AG04450 (cell line): ENCODE measurements around the gene NSD1. TPM values are rescaled to one million over a fixed set of nuclear protein-coding genes. Genes with fewer than 3 reads are reported as not detected.

Experiments
- CTCF ChIA-PET: fragments of 300-600, 350-600 bp; formaldehyde crosslinking; extraction: SDS; loops from one replicate; lab custom pipeline; 2022; ENCODE audit warnings: antibody characterized with exemption, inconsistent platforms; lab: Charles Lee
- POLR2A ChIA-PET: fragments of 350-600 bp; formaldehyde crosslinking; extraction: SDS; loops from one replicate; lab custom pipeline; 2021; ENCODE audit warnings: antibody characterized with exemption, inconsistent platforms; lab: Yijun Ruan, JAX
- DNase-seq: peaks from one replicate; pipeline ENCODE4 v3.0.0-alpha.2; 2011; ENCODE audit warnings: low read depth, low spot score
- H3K27ac ChIP-seq: one replicate; pipeline ENCODE4 v1.5.1; 2012; ENCODE audit warnings: low read depth, low read length, control low read depth
- H3K27me3 ChIP-seq: one replicate; pipeline ENCODE4 v1.6.0; 2012; ENCODE audit warnings: low read length; ENCODE audit not compliant: control insufficient read depth, insufficient read depth
- H3K4me3 ChIP-seq: 2 replicates; pipeline ENCODE4 v1.5.1; 2011; ENCODE audit warnings: mild to moderate bottlenecking, low read depth, low read length, control low read depth
- H3K9me3 ChIP-seq: 2 replicates; pipeline ENCODE4 v1.5.1; 2012; ENCODE audit warnings: low read length; ENCODE audit not compliant: control insufficient read depth, insufficient read depth
- CTCF ChIP-seq: IDR thresholded peaks from 2 replicates; pipeline ENCODE4 v1.5.1; 2011; ENCODE audit warnings: low read depth, low read length, control low read depth, inconsistent platforms
- polyA plus RNA-seq: library from polyadenylated mRNA; depleted of rRNA; stranded (reverse); fragments of >200 nt; gene quantifications from 2 replicates; pipeline ENCODE4 v1.2.3, GENCODE V29; 2011

The NSD1 gene
- polyA plus RNA-seq, 1 experiment = 33.4 TPM

GRCh38 chr5:177269976-177270375 lies 136.4 kb downstream of the NSD1 start:
- TF ChIP-seq CTCF = no peak
- ChIA-PET POLR2A (no interaction called here), CTCF (interaction anchor here (0.9 to 1.7 kb wide), 3 partner anchors 155 to 198 kb away, joined by 3 to 4 read pairs (median 3); no protein-coding TSS in a partner anchor)
- no peaks in the 10 kb centered on the region for H3K27me3 ChIP-seq
- DNase-seq = no peak
- H3K9me3 ChIP-seq = no peaks in the 10 kb centered on the region
- no peak overlapping the region for H3K4me3 ChIP-seq
- H3K27ac ChIP-seq = no peak overlapping the region

- CTCF ChIA-PET = interaction anchor here (0.9 to 1.7 kb wide), 3 partner anchors 156 to 199 kb away, joined by 3 to 4 read pairs (median 3); no protein-coding TSS in a partner anchor
These were observed 137.1 kb downstream of the NSD1 start for GRCh38 chr5:177270653-177271052.

GRCh38 chr5:177271113-177271512 lies 137.5 kb downstream of the NSD1 start:
- Histone ChIP-seq H3K4me3 (no peak overlapping the region), H3K27me3 (no peaks in the 10 kb centered on the region), H3K27ac (no peak overlapping the region), H3K9me3 (no peaks in the 10 kb centered on the region)
- no peak for TF ChIP-seq CTCF
- ChIA-PET POLR2A (no interaction called here), CTCF (interaction anchor here (0.6 to 1.7 kb wide), 4 partner anchors 156 to 199 kb away, joined by 3 to 4 read pairs (median 3); no protein-coding TSS in a partner anchor)
- DNase-seq = no peak

More at GRCh38 chr5:177270653-177271052, 137.1 kb downstream of the NSD1 start:
- no peak overlapping the region for H3K27ac ChIP-seq
- H3K4me3 ChIP-seq = no peak overlapping the region
- no peaks in the 10 kb centered on the region for H3K27me3 ChIP-seq
- H3K9me3 ChIP-seq = no peaks in the 10 kb centered on the region
- TF ChIP-seq CTCF = no peak
- POLR2A ChIA-PET = no interaction called here
- DNase-seq = no peak

- Histone ChIP-seq H3K27me3 (no peaks in the 10 kb centered on the region), H3K4me3 (no peak overlapping the region), H3K27ac (no peak overlapping the region), H3K9me3 (no peaks in the 10 kb centered on the region)
- ChIA-PET CTCF (no interaction called here), POLR2A (no interaction called here)
- no peak for TF ChIP-seq CTCF
- no peak for DNase-seq
These were observed 142.3 kb downstream of the NSD1 start for GRCh38 chr5:177275883-177276282.

- H3K4me3 ChIP-seq = no peak overlapping the region
- H3K27me3 ChIP-seq = no peaks in the 10 kb centered on the region
- CTCF ChIA-PET = interaction anchor here (1.5 kb wide), 1 partner anchor 112 kb away, joined by 4 read pairs; no protein-coding TSS in a partner anchor
- no peaks in the 10 kb centered on the region for H3K9me3 ChIP-seq
- POLR2A ChIA-PET = no interaction called here
- no peak for DNase-seq
- TF ChIP-seq CTCF = no peak
- no peak overlapping the region for H3K27ac ChIP-seq
These were observed 143.3 kb downstream of the NSD1 start for GRCh38 chr5:177276886-177277285.
